ENCODE results near the gene BLACAT1. TPM values are rescaled to one million over a fixed set of nuclear protein-coding genes. Genes with fewer than 3 reads are reported as not detected.

BLACAT1 gene
- total RNA-seq, 1 experiment from 2014 or later = 13.5 TPM

DNA sequence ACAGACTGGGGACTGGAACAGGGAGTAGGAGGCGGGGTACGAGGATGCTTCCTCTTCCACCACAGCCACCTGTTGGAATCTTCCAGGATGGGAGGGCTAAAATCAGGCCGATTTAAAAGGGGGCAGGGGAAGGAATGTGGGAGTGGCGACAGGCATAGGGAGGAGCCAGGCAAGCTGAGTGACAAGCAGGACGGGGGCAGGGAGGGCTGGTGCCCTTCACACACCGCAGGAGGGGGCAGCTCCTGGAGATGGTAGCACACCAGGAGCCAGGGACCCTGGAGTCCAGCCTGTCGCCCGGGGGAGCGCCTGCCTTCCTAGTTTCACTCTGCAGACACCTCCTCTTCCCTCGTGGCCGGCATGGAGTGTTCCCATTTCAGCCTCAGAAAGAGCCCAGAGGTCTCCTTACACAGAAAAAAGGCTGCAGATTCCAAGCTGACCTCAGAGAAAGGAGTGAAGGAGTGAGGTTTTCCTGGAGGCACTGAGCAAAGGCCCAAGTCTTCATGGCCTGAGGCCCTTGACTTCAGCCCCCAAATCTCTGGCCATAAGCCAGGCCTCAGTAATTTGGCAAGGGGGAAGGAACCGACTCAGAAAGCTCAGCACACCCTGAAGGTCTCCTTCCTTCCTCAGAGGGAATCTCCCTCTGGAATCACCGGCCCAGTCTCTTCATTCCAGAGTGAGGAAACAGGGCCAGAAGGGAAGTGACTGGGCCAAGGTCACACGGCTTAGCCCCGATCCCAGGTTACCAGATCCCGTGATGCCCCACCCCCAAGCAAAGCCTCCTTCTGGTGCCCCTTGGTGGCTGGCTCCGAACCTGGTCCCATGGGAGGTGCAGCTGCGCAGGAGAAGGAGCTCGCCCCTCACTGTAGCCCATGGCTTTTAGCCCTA is 8.1 kb downstream of the BLACAT1 start:
- Histone ChIP-seq H3K36me3 (ENCODE audit: low read depth) (no peaks in the 10 kb centered on the region), H3K9me3 (ENCODE audit: insufficient read depth, low read depth) (no peaks in the 10 kb centered on the region), H2AFZ (no peak overlapping the region), H3K4me2 (peak overlapping the region; percentile 93), H3F3A (ENCODE audit: insufficient read depth, low read depth) (peaks cover 47% of the 10 kb centered on the region), H3K4me1 (replicated peaks; ENCODE audit: insufficient read depth) (peaks cover 60% of the 10 kb centered on the region), H3K27ac (peak overlapping the region; percentile 74), H3K9me2 (ENCODE audit: insufficient read depth) (no peaks in the 10 kb centered on the region), H3K4me3 (peak overlapping the region; percentile 79), H3K27me3 (ENCODE audit: insufficient read depth, low read depth) (no peaks in the 10 kb centered on the region), H3K79me2 (ENCODE audit: low read depth) (peaks cover 50% of the 10 kb centered on the region), H4K20me1 (ENCODE audit: insufficient read depth) (peaks cover 6% of the 10 kb centered on the region; the same call in 1 of the 2 replicates)
- CTCF ChIA-PET = interaction anchor here (0.6 kb wide), 1 partner anchor 214 kb away, joined by 7 read pairs; no protein-coding TSS in a partner anchor
- TF ChIP-seq, protein P1, sequence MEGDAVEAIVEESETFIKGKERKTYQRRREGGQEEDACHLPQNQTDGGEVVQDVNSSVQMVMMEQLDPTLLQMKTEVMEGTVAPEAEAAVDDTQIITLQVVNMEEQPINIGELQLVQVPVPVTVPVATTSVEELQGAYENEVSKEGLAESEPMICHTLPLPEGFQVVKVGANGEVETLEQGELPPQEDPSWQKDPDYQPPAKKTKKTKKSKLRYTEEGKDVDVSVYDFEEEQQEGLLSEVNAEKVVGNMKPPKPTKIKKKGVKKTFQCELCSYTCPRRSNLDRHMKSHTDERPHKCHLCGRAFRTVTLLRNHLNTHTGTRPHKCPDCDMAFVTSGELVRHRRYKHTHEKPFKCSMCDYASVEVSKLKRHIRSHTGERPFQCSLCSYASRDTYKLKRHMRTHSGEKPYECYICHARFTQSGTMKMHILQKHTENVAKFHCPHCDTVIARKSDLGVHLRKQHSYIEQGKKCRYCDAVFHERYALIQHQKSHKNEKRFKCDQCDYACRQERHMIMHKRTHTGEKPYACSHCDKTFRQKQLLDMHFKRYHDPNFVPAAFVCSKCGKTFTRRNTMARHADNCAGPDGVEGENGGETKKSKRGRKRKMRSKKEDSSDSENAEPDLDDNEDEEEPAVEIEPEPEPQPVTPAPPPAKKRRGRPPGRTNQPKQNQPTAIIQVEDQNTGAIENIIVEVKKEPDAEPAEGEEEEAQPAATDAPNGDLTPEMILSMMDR (conservative IDR thresholded peaks at IDR 0.05) = no peak
- TF ChIP-seq EZH2 (IDR thresholded peaks at IDR 0.05; ENCODE audit: low read depth) = no peak
- POLR2A ChIA-PET (ENCODE audit: unreplicated experiment) = no interaction called here
- intact Hi-C loops (cut with micrococcal nuclease; ENCODE audit: unreplicated experiment) = no loop called here
- DNase-seq = peak; percentile 32 to 51
- BruUV-seq (replicated peaks) = no TSS peak

DNA sequence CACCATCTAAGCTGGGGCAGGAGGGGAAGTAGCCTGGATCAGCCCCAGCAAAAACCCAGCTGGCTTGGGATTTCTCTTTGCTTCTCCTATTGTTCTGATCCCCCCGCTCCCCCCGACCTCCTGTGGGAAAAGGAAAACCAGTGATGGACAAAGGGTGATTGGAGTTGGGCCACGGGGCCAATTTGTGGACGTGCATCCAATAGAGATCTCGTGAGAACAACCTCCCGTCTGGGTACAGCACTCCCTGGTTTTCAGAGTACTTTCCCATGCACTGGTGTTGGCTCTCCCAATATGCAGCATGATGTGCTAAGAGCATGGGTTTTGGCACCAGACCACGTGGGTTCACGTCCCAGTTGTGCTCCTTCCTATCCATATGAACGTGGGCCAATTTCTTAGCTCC is 9.0 kb downstream of the BLACAT1 start:
- H2AFZ ChIP-seq = no peak overlapping the region
- intact Hi-C loops (cut with micrococcal nuclease; ENCODE audit: unreplicated experiment) = no loop called here
- H3K4me3 ChIP-seq = no peak overlapping the region
- TF ChIP-seq EZH2 (IDR thresholded peaks at IDR 0.05; ENCODE audit: low read depth) = no peak
- TF ChIP-seq, protein P1 (conservative IDR thresholded peaks at IDR 0.05) = no peak
- no peaks in the 10 kb centered on the region for H3K9me2 ChIP-seq (ENCODE audit: insufficient read depth)
- CTCF ChIA-PET = interaction anchor here (0.6 kb wide), 1 partner anchor 213 kb away, joined by 7 read pairs; no protein-coding TSS in a partner anchor
- no peak for DNase-seq
- peaks cover 12% of the 10 kb centered on the region for H4K20me1 ChIP-seq (ENCODE audit: insufficient read depth)
- no peaks in the 10 kb centered on the region for H3K36me3 ChIP-seq (ENCODE audit: low read depth)
- H3K27me3 ChIP-seq (ENCODE audit: insufficient read depth, low read depth) = no peaks in the 10 kb centered on the region
- POLR2A ChIA-PET (ENCODE audit: unreplicated experiment) = no interaction called here
- peaks cover 55% of the 10 kb centered on the region for H3F3A ChIP-seq (ENCODE audit: insufficient read depth, low read depth)
- no peaks in the 10 kb centered on the region for H3K9me3 ChIP-seq (ENCODE audit: insufficient read depth, low read depth)
- BruUV-seq (replicated peaks) = no TSS peak
- H3K4me2 ChIP-seq = peak overlapping the region; percentile 93
- H3K27ac ChIP-seq = no peak overlapping the region
- H3K79me2 ChIP-seq (ENCODE audit: low read depth) = peaks cover 50% of the 10 kb centered on the region
- peaks cover 69% of the 10 kb centered on the region for H3K4me1 ChIP-seq (replicated peaks; ENCODE audit: insufficient read depth)

DNA sequence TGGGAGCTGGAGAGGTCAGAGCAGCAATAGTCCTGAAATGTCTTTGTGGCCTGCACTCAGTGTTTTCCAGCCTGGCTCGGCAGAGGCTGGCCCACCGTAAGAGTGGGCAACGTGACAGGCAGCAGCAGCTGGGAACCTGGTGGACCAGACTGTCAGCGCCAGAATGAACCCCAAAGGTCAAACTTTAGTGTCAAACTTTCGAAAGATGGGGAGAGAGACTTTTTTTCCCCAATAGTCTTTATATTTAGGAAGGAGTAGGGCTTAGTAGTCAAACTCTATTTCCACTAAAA is 10.3 kb downstream of the BLACAT1 start:
- peaks cover 12% of the 10 kb centered on the region for H4K20me1 ChIP-seq (ENCODE audit: insufficient read depth)
- H3K36me3 ChIP-seq (ENCODE audit: low read depth) = no peaks in the 10 kb centered on the region
- H3K79me2 ChIP-seq (ENCODE audit: low read depth) = peaks cover 50% of the 10 kb centered on the region
- intact Hi-C loops (cut with micrococcal nuclease; ENCODE audit: unreplicated experiment) = no loop called here
- H3F3A ChIP-seq (ENCODE audit: insufficient read depth, low read depth) = peaks cover 52% of the 10 kb centered on the region
- H3K4me3 ChIP-seq = no peak overlapping the region
- no peaks in the 10 kb centered on the region for H3K9me3 ChIP-seq (ENCODE audit: insufficient read depth, low read depth)
- H3K9me2 ChIP-seq (ENCODE audit: insufficient read depth) = no peaks in the 10 kb centered on the region
- no peak overlapping the region for H3K27ac ChIP-seq
- no peak overlapping the region for H3K4me2 ChIP-seq
- no peak overlapping the region for H2AFZ ChIP-seq
- H3K4me1 ChIP-seq (replicated peaks; ENCODE audit: insufficient read depth) = peaks cover 69% of the 10 kb centered on the region
- no peak for DNase-seq
- ChIA-PET POLR2A (ENCODE audit: unreplicated experiment) (no interaction called here), CTCF (no interaction called here)
- TF ChIP-seq EZH2 (IDR thresholded peaks at IDR 0.05; ENCODE audit: low read depth) = no peak
- TF ChIP-seq, protein P1 (conservative IDR thresholded peaks at IDR 0.05) = no peak
- BruUV-seq (replicated peaks) = no TSS peak
- no peaks in the 10 kb centered on the region for H3K27me3 ChIP-seq (ENCODE audit: insufficient read depth, low read depth)
